Caco-2 (cell line): Measurements from ENCODE around the gene ELMO1. TPM values are rescaled to one million over a fixed set of nuclear protein-coding genes. Genes with fewer than 3 reads are reported as not detected.

Experiments
- BruUV-seq: library from RNA; stranded (reverse); fragments of 400-500 nt; replicated peaks from 2 replicates; lab custom pipeline; 2021; lab: Mats Ljungman, UMichigan
- CTCF ChIA-PET: fragments of 300-600 bp; sonication (Branson Sonifier 250); formaldehyde crosslinking; loops from one replicate; lab custom pipeline; 2022; ENCODE audit warnings: antibody characterized with exemption; lab: Charles Lee
- POLR2A ChIA-PET: fragments of 300-600 bp; sonication (Branson Sonifier 250); formaldehyde crosslinking; loops from one replicate; lab custom pipeline; 2022; ENCODE audit warnings: antibody characterized with exemption; lab: Charles Lee
- DNase-seq, 2 experiments: peaks; one replicate each; pipeline versions ENCODE4 v3.0.0 to v3.0.0-alpha.2; 2020 to 2022
- H3K27me3 ChIP-seq: replicated peaks from 2 replicates; pipeline ENCODE4 v1.6.0; 2011; ENCODE audit warnings: low read length; ENCODE audit not compliant: control insufficient read depth, insufficient read depth
- H3K36me3 ChIP-seq: 2 replicates; pipeline ENCODE4 v1.5.1; 2011; ENCODE audit warnings: low read length; ENCODE audit not compliant: control insufficient read depth, insufficient read depth
- H3K4me1 ChIP-seq: fragments of 250-450 bp; sonication (Bioruptor Pico); 2 replicates; pipeline ENCODE4 v1.5.1; 2020; ENCODE audit warnings: mild to moderate bottlenecking
- H3K4me3 ChIP-seq: 2 replicates; pipeline ENCODE4 v1.5.1; 2011; ENCODE audit warnings: low read depth, mild to moderate bottlenecking, control low read depth, low read length
- H3K9me3 ChIP-seq: fragments of 250-450 bp; sonication (Bioruptor Pico); 2 replicates; pipeline ENCODE4 v1.5.1; 2020; ENCODE audit warnings: mild to moderate bottlenecking, moderate library complexity
- H3K27ac Mint-ChIP-seq: one replicate; pipeline ENCODE4 v1.8.0; 2022; ENCODE audit warnings: mixed read lengths; ENCODE audit not compliant: unreplicated experiment
- H3K27me3 Mint-ChIP-seq: one replicate; pipeline ENCODE4 v1.8.0; 2022; ENCODE audit warnings: mixed read lengths; ENCODE audit not compliant: insufficient read depth, unreplicated experiment
- H3K36me3 Mint-ChIP-seq: one replicate; pipeline ENCODE4 v1.8.0; 2022; ENCODE audit warnings: mild to moderate bottlenecking, mixed read lengths; ENCODE audit not compliant: insufficient read depth, unreplicated experiment
- H3K4me1 Mint-ChIP-seq: one replicate; pipeline ENCODE4 v1.8.0; 2022; ENCODE audit warnings: low read depth, mixed read lengths; ENCODE audit not compliant: unreplicated experiment
- H3K4me3 Mint-ChIP-seq: one replicate; pipeline ENCODE4 v1.8.0; 2022; ENCODE audit warnings: mild to moderate bottlenecking, moderate library complexity, mixed read lengths; ENCODE audit not compliant: unreplicated experiment
- H3K9me3 Mint-ChIP-seq: one replicate; pipeline ENCODE4 v1.8.0; 2022; ENCODE audit warnings: mixed read lengths; ENCODE audit not compliant: unreplicated experiment
- CTCF ChIP-seq, 2 experiments: fragments of 200-600 bp in 1 of 2; IDR thresholded peaks; 1 replicate in 1 of 2; 2 replicates in 1 of 2; pipeline versions ENCODE4 v1.5.1 to v1.8.0; 2011 to 2022; ENCODE audit warnings: antibody characterized with exemption in 1 of 2, control low read depth in 1 of 2, inconsistent platforms in 1 of 2, low read depth in 1 of 2, low read length in 1 of 2, mild to moderate bottlenecking in 1 of 2, moderate library complexity in 1 of 2; ENCODE audit not compliant: insufficient read depth in 1 of 2, severe bottlenecking in 1 of 2, unreplicated experiment in 1 of 2
- intact Hi-C: fragments of 100-400 bp; cut with micrococcal nuclease; formaldehyde crosslinking; loops from one replicate; pipeline ENCODE4 v1.10.0; 2022; ENCODE audit not compliant: unreplicated experiment
- total RNA-seq: library from RNA; stranded (reverse); gene quantifications from 2 replicates; pipeline ENCODE4 v1.2.3, GENCODE V29; 2022

ELMO1 gene
- total RNA-seq, 1 experiment from 2014 or later, result 0.14 TPM

DNA sequence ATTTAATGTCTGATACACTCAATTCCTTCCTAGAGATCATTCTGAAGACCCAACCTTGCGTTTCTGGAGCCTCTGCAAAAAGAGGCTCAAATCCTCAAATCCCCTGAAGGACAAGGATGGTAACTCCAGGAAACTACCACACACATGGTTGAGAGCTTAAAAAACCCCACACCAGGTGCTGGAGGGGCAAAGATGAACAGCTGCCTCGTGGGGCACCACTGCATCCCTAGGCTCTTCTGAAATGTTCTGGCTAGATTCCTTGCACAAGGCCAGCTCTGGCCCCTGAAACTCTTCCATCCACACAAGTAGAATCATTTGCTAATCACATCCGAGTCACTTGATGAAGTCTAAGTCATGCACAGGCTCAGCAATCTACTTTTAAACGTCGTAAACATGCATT, 286.6 kb downstream of the ELMO1 start:
- intact Hi-C loops, result no loop called here
- CTCF ChIA-PET, result no interaction called here
- DNase-seq, result no peak
- H3K27me3 ChIP-seq, result no peaks in the 10 kb centered on the region
- POLR2A ChIA-PET, result no interaction called here
- no peaks in the 10 kb centered on the region for H3K4me1 ChIP-seq
- H3K4me3 ChIP-seq, result no peak overlapping the region
- H3K36me3 ChIP-seq, result no peaks in the 10 kb centered on the region
- Mint-ChIP-seq H3K4me3 (no peak overlapping the region), H3K4me1 (no peaks in the 10 kb centered on the region), H3K27ac (no peak overlapping the region), H3K9me3 (no peaks in the 10 kb centered on the region), H3K27me3 (no peaks in the 10 kb centered on the region), H3K36me3 (no peaks in the 10 kb centered on the region)
- H3K9me3 ChIP-seq, result no peaks in the 10 kb centered on the region; the same call in 1 of the 2 replicates
- no TSS peak for BruUV-seq
- TF ChIP-seq CTCF (IDR thresholded peaks at IDR 0.05; ENCODE audit: insufficient read depth in 1 of 2, low read depth in 1 of 2, low read length in 1 of 2, severe bottlenecking in 1 of 2, unreplicated experiment in 1 of 2), result no peak

DNA sequence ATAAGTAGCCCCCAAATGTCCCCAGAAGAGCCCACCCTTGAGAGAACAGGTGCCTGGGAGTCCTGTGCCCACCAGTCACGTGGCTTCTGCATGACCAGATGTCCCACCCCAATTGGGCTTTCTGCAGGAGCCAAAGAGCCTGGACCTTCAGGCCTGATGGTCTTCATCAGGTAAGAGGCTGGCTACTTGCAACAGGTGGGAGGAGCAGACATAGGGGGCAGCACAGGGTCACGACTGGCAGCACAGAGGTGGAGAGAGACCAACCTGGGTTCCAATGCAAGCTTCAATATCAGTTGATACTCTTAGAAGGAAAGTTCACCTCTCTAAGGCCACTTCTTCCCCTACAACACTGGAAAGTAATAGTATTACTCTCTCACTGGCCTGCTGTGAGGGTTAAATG, 288.0 kb downstream of the ELMO1 start:
- DNase-seq, result no peak
- no peaks in the 10 kb centered on the region for H3K27me3 Mint-ChIP-seq
- no peak for TF ChIP-seq CTCF (IDR thresholded peaks at IDR 0.05; ENCODE audit: insufficient read depth in 1 of 2, low read depth in 1 of 2, low read length in 1 of 2, severe bottlenecking in 1 of 2, unreplicated experiment in 1 of 2)
- ChIA-PET CTCF (no interaction called here), POLR2A (no interaction called here)
- no peaks in the 10 kb centered on the region for H3K4me1 ChIP-seq
- peaks cover 6% of the 10 kb centered on the region for H3K4me1 Mint-ChIP-seq
- H3K27me3 ChIP-seq, result no peaks in the 10 kb centered on the region
- H3K36me3 Mint-ChIP-seq, result peaks cover 5% of the 10 kb centered on the region
- peaks cover 9% of the 10 kb centered on the region for H3K9me3 Mint-ChIP-seq
- intact Hi-C loops, result no loop called here
- no peak overlapping the region for H3K4me3 ChIP-seq
- H3K27ac Mint-ChIP-seq, result no peak overlapping the region
- H3K9me3 ChIP-seq, result no peaks in the 10 kb centered on the region; the same call in 1 of the 2 replicates
- no TSS peak for BruUV-seq
- H3K36me3 ChIP-seq, result no peaks in the 10 kb centered on the region
- no peak overlapping the region for H3K4me3 Mint-ChIP-seq

- POLR2A ChIA-PET, result no interaction called here
Measured at GRCh38 chr7:37153376-37153775, 295.3 kb downstream of the ELMO1 start.

More at GRCh38 chr7:37153376-37153775, 295.3 kb downstream of the ELMO1 start:
- no peaks in the 10 kb centered on the region for H3K27me3 Mint-ChIP-seq
- Histone ChIP-seq H3K36me3 (no peaks in the 10 kb centered on the region), H3K27me3 (no peaks in the 10 kb centered on the region), H3K4me3 (no peak overlapping the region), H3K9me3 (peaks cover 3% of the 10 kb centered on the region; the same call in 1 of the 2 replicates), H3K4me1 (peaks cover 17% of the 10 kb centered on the region)
- peaks cover 27% of the 10 kb centered on the region for H3K9me3 Mint-ChIP-seq
- H3K36me3 Mint-ChIP-seq, result peaks cover 5% of the 10 kb centered on the region
- no peak for TF ChIP-seq CTCF (IDR thresholded peaks at IDR 0.05; ENCODE audit: insufficient read depth in 1 of 2, low read depth in 1 of 2, low read length in 1 of 2, severe bottlenecking in 1 of 2, unreplicated experiment in 1 of 2)
- no TSS peak for BruUV-seq
- intact Hi-C loops, result no loop called here
- CTCF ChIA-PET, result no interaction called here
- no peak for DNase-seq
- no peak overlapping the region for H3K27ac Mint-ChIP-seq
- no peak overlapping the region for H3K4me3 Mint-ChIP-seq
- H3K4me1 Mint-ChIP-seq, result peaks cover 6% of the 10 kb centered on the region
